ENCODE data around the gene SHISA3. TPM values are rescaled to one million over a fixed set of nuclear protein-coding genes. Genes with fewer than 3 reads are reported as not detected.

Gene SHISA3
- total RNA-seq, 1 donor from 2014 or later, result 0.13 TPM

DNA sequence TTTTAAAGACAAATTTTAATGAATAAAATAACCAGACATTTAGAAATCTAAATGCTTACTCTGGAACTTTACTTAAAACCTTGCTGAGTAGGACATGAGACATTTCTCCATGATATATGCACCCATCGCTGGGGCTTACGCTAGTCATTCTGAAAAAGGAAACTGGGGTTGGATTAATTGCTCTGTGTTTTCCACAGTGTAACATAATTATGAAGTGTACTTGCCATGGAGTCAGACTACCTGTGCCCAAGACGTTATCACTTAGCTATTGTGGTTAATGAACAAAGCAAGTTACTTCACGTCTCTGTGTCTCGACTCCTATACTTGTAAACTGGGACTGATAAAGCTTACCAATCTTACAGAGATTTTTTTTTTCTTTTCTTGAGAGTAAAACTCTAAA, 47.8 kb downstream of the SHISA3 start:
- DNase-seq (ENCODE audit: low read depth in 2 of 2), result no peak

DNA sequence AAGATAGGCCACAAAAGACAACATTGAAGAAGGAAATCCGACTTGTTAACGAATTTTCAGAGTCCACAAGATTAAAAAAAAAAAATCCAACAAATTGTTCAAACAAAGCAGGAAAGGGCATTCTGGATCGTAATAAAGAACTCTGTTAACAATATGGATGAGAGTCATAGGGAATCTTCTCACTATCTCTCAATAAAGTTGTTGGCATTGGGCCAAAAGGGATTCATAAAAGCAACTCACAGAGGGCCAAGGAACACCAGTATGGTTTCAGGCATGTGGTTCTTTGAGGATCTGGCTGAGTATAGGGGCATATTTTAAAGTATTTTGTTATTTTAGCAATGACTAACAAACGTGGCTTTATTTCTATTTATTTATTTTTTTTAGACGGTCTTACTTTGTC, 49.5 kb downstream of the SHISA3 start:
- DNase-seq (ENCODE audit: low read depth in 2 of 2), result no peak

Other genes starting within 250 kb of the SHISA3 start
- under 0.01 TPM in 2 replicates for gene BEND4, start 244.8 kb upstream of the SHISA3 start, total RNA-seq